ENCODE results near the gene NRXN3.

NRXN3 gene

DNA sequence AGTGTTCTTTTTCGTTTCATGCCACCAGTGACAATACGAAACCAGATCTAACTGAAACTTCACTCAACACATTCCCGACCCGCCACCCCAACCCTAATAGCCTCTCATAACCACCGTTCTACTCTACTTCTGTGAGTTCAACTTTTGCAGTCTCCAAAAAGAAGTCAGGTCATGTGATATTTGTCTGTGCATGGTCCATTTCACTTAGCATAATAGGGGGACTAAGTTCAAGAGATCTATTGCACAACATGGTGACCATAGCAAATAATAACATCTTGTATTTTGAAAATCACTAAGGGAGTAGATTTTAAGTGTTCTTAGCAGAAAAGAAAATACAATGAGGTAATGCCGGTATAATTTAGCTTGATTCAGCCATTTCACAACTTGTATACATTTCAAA, 1664.7 kb downstream of the NRXN3 start:
- DNase-seq (ENCODE audit: low spot score) = no peak
- TF ChIP-seq, protein P1, sequence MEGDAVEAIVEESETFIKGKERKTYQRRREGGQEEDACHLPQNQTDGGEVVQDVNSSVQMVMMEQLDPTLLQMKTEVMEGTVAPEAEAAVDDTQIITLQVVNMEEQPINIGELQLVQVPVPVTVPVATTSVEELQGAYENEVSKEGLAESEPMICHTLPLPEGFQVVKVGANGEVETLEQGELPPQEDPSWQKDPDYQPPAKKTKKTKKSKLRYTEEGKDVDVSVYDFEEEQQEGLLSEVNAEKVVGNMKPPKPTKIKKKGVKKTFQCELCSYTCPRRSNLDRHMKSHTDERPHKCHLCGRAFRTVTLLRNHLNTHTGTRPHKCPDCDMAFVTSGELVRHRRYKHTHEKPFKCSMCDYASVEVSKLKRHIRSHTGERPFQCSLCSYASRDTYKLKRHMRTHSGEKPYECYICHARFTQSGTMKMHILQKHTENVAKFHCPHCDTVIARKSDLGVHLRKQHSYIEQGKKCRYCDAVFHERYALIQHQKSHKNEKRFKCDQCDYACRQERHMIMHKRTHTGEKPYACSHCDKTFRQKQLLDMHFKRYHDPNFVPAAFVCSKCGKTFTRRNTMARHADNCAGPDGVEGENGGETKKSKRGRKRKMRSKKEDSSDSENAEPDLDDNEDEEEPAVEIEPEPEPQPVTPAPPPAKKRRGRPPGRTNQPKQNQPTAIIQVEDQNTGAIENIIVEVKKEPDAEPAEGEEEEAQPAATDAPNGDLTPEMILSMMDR (IDR thresholded peaks at IDR 0.05; ENCODE audit: extremely low read depth, missing control alignments) = no peak

DNA sequence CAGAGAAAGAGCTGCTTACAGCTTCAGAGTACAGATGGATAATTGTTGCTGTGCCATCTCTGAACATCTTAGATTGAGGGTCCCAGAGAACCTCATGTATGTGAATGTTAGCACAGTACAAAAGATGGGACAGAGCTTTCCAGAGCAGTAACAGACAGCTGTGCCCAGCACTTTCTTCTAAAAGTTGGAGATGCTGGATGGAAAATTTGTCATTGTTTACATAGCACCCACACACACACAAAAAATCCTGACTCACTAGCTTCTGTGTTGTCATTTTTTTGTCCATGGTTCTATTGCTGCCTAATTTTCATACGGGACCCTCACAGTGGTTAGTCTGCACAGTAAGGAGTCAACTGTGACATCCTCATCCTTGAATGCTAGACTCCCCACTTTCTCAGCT, 1666.4 kb downstream of the NRXN3 start:
- TF ChIP-seq, protein P1 (IDR thresholded peaks at IDR 0.05; ENCODE audit: extremely low read depth, missing control alignments) = no peak
- no peak for DNase-seq (ENCODE audit: low spot score)

DNA sequence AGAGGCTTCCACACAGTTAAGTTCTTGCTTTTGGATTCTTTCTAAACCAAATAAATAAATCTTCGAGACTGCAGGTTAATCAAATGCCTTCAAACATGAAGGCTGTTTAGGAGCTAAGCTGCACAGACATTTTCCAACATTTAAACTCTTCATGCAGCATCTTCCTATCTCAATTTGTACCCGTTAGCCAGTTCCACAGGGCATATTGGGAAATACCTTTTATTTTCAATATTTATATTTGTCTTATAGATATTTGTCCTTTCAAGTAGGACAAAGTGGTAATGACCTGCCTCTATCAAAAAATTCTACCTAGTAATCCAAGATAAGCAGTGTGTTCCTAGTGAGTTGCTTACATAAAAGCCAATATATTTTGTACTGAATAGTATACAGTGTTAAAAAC, 1667.5 kb downstream of the NRXN3 start:
- no peak for DNase-seq (ENCODE audit: low spot score)
- TF ChIP-seq, protein P1 (IDR thresholded peaks at IDR 0.05; ENCODE audit: extremely low read depth, missing control alignments) = no peak

DNA sequence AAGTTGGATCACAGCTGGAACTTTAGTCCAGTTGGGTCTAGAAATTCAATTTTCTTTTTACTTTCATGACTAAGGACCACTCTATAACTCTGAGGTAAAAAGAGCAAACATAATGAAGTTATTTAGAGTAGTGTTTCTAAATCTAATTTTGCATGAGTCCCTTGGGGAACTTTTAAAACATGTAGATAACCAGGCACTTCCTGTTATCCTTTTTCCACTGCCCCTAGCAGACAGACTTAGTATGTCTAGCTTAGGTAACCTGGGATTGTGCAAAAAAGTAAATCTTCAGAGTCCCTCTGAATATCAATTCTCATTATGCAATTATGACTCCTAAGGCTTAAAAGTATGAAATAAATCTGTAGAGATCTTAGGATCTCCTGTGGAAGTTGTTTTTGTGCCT, 1669.9 kb downstream of the NRXN3 start:
- no peak for DNase-seq (ENCODE audit: low spot score)
- TF ChIP-seq, protein P1 (IDR thresholded peaks at IDR 0.05; ENCODE audit: extremely low read depth, missing control alignments) = no peak

DNA sequence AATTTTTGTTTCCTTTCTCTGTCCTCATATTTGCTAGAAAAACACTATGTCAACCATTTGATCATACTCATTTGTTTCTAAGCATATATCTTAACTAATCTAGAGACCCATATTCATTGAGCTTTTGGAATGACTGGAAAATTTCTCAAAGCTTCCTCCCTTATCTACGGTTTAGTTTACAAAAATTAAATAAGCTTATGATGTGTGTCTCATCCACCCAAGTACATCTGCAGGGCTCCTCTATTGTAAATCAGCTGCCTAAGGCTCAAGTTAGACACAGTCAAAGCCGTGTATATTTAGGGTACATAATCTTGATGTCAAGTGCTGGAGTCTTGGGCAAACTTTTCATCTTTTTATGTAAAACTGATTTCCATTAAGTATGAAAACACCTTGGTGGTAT, 1670.7 kb downstream of the NRXN3 start:
- DNase-seq (ENCODE audit: low spot score) = no peak
- TF ChIP-seq, protein P1 (IDR thresholded peaks at IDR 0.05; ENCODE audit: extremely low read depth, missing control alignments) = no peak

DNA sequence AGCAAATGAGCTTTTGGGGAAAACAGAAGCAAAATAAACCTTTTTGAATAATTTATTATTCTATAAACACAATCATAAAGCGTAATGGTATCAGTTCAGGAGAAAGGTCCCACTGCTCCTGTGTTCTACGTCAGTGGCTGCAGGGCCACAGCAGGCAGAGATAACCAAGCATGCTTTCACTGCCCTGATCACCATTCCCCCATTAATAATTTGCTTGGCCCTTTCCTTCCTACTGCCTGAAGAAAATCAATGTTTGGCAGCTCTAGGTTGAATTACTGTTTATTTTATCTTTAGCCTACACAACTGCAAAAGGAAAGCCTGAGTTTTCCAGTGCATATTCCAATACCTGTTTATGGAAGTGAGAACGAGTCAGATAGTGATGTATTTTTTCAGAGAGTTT, 1671.3 kb downstream of the NRXN3 start:
- TF ChIP-seq, protein P1 (IDR thresholded peaks at IDR 0.05; ENCODE audit: extremely low read depth, missing control alignments) = no peak
- no peak for DNase-seq (ENCODE audit: low spot score)

DNA sequence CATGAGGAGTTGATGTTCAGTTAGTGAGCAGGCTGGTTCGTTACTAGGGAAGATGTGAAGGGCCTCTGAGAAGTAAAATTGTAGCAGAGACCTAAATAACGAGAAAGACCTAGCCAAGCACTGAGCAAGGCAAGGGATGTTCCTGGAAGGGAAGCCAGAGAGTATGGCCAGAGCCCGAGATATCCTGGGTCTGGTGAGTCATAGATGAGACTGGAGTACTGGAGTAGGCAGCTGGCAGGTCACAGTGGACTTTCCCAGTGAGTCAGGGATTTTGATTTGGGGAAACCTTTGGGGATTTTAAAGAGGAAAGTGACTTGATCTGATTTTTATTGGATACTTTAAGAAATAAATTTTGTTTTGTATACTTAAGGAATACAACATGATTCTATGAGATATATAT, 1672.1 kb downstream of the NRXN3 start:
- DNase-seq (ENCODE audit: low spot score) = no peak
- TF ChIP-seq, protein P1 (IDR thresholded peaks at IDR 0.05; ENCODE audit: extremely low read depth, missing control alignments) = no peak

Measured in GM20000 (cell line).